Measurements from ENCODE around the gene MED28.

DNA sequence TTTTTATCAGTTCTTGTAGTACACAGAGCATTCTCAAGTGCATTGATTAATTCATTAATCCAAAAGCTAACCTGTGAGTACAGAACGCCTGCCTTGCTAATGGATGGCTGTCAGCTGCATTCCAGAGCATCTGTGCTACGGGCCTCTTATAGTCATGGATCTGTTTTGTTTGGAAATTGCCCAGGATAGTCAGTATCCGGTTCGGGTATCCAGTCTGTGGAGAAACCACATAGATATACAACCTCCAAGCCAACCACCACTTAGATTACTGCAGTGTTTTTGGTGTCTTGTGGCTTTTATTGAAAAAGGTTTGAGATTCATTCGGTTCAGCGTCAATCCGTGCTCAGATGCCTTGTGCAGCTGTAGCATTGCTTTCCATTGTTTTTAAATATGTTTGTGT is 33.5 kb upstream of the MED28 start:
- TF ChIP-seq, protein P1, sequence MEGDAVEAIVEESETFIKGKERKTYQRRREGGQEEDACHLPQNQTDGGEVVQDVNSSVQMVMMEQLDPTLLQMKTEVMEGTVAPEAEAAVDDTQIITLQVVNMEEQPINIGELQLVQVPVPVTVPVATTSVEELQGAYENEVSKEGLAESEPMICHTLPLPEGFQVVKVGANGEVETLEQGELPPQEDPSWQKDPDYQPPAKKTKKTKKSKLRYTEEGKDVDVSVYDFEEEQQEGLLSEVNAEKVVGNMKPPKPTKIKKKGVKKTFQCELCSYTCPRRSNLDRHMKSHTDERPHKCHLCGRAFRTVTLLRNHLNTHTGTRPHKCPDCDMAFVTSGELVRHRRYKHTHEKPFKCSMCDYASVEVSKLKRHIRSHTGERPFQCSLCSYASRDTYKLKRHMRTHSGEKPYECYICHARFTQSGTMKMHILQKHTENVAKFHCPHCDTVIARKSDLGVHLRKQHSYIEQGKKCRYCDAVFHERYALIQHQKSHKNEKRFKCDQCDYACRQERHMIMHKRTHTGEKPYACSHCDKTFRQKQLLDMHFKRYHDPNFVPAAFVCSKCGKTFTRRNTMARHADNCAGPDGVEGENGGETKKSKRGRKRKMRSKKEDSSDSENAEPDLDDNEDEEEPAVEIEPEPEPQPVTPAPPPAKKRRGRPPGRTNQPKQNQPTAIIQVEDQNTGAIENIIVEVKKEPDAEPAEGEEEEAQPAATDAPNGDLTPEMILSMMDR (IDR thresholded peaks at IDR 0.05) = no peak
- TF ChIP-seq POLR2AphosphoS5 (IDR thresholded peaks at IDR 0.05) = no peak
- TF ChIP-seq POLR2A (IDR thresholded peaks at IDR 0.05) = no peak

Data from prostate gland (tissue), 2 donors.